ENCODE results near the gene ZNF695.
"Not testable (repeated sequence)": the region's sequence is repeated elsewhere in the genome, so short reads cannot be mapped to it uniquely, and the experiment has no call there.

ZNF695 gene

GRCh38 chr1:247007511-247008405 is at the start of gene ZNF695:
Gene ZNF695 (minus strand): TSS chr1:247008057. CDS start chr1:247007908, 149 bp downstream.
- peak; percentile 100 for DNase-seq

- DNase-seq, result no peak
Measured at GRCh38 chr1:247056071-247056470, 48.2 kb upstream of the ZNF695 start.

GRCh38 chr1:247054992-247055415 is 47.1 kb upstream of the ZNF695 start:
- DNase-seq, result no peak

GRCh38 chr1:247047702-247048101 is 39.8 kb upstream of the ZNF695 start:
- no peak for DNase-seq

- no peak for DNase-seq
Measured at GRCh38 chr1:247047260-247047659, 39.4 kb upstream of the ZNF695 start.

GRCh38 chr1:247043406-247043805 is 35.5 kb upstream of the ZNF695 start:
- DNase-seq, result no peak

- DNase-seq, result no peak
Measured at GRCh38 chr1:247037511-247038320, 29.9 kb upstream of the ZNF695 start.

- not testable (repeated sequence) for DNase-seq
Measured at GRCh38 chr1:247032306-247032705, 24.4 kb upstream of the ZNF695 start.

GRCh38 chr1:247024658-247025057 is 16.8 kb upstream of the ZNF695 start:
- not testable (repeated sequence) for DNase-seq

GRCh38 chr1:247013391-247013790 is 5.5 kb upstream of the ZNF695 start:
- no peak for DNase-seq

GRCh38 chr1:247008406-247008799 is 546 bp upstream of the ZNF695 start:
- no peak for DNase-seq

GRCh38 chr1:247004081-247004480 is 3.8 kb downstream of the ZNF695 start:
- DNase-seq, result not testable (repeated sequence)

GRCh38 chr1:246989901-246990300 is 18.0 kb downstream of the ZNF695 start:
- no peak for DNase-seq

GRCh38 chr1:246988316-246988715 is 19.5 kb downstream of the ZNF695 start:
- no peak for DNase-seq

- DNase-seq, result no peak
Measured at GRCh38 chr1:246987083-246987690, 20.7 kb downstream of the ZNF695 start.

- DNase-seq, result no peak
Measured at GRCh38 chr1:246978785-246979184, 29.1 kb downstream of the ZNF695 start.

GRCh38 chr1:246978281-246978680 is 29.6 kb downstream of the ZNF695 start:
- DNase-seq, result no peak

- no peak for DNase-seq
Measured at GRCh38 chr1:246971969-246972368, 35.9 kb downstream of the ZNF695 start.

- DNase-seq, result no peak
Measured at GRCh38 chr1:246971090-246971721, 36.7 kb downstream of the ZNF695 start.

GRCh38 chr1:246969621-246970020 is 38.2 kb downstream of the ZNF695 start:
- DNase-seq, result no peak

GRCh38 chr1:246966502-246966901 is 41.4 kb downstream of the ZNF695 start:
- DNase-seq, result no peak

- DNase-seq, result no peak
Measured at GRCh38 chr1:246959944-246960693, 47.7 kb downstream of the ZNF695 start.

All from NCI-H1048 (cell line).